ENCODE results near the gene FHOD3.

DNA sequence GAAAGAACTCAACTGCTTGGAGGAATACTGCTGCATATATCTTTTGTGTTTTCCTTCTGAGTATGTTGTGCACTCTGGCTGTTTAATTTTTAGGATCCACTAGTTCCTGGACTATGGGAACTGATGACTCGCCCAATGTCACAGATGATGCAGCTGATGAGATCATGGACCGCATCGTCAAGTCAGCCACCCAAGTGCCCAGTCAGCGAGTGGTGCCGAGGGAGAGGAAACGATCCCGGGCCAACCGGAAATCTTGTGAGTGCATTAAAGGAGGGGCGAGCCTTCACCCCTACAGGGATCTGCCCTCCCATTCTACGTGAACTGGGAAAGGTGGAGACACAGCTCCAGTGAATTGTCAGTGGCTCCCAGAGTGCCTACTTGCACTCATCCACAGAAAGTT, 471.7 kb downstream of the FHOD3 start:
- TF ChIP-seq, protein P1, sequence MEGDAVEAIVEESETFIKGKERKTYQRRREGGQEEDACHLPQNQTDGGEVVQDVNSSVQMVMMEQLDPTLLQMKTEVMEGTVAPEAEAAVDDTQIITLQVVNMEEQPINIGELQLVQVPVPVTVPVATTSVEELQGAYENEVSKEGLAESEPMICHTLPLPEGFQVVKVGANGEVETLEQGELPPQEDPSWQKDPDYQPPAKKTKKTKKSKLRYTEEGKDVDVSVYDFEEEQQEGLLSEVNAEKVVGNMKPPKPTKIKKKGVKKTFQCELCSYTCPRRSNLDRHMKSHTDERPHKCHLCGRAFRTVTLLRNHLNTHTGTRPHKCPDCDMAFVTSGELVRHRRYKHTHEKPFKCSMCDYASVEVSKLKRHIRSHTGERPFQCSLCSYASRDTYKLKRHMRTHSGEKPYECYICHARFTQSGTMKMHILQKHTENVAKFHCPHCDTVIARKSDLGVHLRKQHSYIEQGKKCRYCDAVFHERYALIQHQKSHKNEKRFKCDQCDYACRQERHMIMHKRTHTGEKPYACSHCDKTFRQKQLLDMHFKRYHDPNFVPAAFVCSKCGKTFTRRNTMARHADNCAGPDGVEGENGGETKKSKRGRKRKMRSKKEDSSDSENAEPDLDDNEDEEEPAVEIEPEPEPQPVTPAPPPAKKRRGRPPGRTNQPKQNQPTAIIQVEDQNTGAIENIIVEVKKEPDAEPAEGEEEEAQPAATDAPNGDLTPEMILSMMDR (IDR thresholded peaks at IDR 0.05) = no peak
- no peak for TF ChIP-seq EZH2 (IDR thresholded peaks at IDR 0.05; ENCODE audit: borderline replicate concordance, insufficient read depth, low read depth, low read length, poor library complexity, severe bottlenecking)

All from B cell (primary cell).